Measurements from ENCODE around the gene SLC4A5.
"Not testable (repeated sequence)": the region's sequence is repeated elsewhere in the genome, so short reads cannot be mapped to it uniquely, and the experiment has no call there.

SLC4A5 gene

DNA sequence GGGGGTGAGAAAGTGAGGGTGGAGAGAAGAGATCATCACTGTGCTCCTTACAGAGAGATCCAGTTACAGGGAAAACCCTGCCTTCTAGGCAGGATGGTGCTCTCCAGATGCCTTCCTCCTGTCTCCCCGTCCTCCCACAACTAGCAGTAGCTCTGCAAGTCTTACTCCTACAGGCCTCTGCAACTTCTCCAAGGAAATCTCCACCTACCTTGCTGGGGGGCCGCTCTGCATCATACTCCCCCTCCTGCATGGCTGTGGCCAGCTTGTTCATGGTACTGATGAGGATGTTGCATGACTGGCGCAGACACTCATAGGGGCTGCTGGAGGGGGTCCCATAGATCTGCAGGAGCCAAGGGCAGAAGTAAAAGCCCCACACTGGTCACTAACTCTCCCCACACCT, 22.8 kb upstream of the SLC4A5 start:
- no peak for DNase-seq

GRCh38 chr2:74364533-74365505, 21.6 kb upstream of the SLC4A5 start:
- no peak for DNase-seq

GRCh38 chr2:74361327-74361726, 18.1 kb upstream of the SLC4A5 start:
- DNase-seq: no peak

GRCh38 chr2:74357627-74358026, 14.4 kb upstream of the SLC4A5 start:
- DNase-seq: no peak

- DNase-seq: no peak
Observed at GRCh38 chr2:74349889-74350288, 6.7 kb upstream of the SLC4A5 start.

GRCh38 chr2:74347742-74348141, 4.5 kb upstream of the SLC4A5 start:
- no peak for DNase-seq

DNA sequence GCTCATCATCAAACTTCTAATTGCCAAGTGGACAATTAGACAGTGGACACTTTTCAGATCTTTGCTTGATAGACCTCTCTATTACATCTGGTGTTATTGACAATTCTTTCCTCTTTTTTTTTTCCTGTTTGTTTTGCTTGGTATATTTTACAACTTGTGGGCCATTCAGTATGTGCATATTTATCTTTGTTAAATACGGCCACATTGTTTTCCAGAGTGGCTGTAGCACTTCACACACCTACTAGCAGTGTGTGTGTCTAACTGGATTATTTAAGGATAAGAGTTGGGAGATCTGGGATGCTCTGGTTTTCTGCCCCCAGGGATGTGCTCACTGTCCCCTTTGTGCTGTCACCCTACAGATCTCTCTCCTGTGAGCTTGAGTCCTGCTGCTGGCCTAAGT, 4.1 kb upstream of the SLC4A5 start:
- no peak for DNase-seq

GRCh38 chr2:74345272-74345943, 2.2 kb upstream of the SLC4A5 start:
- DNase-seq: no peak

DNA sequence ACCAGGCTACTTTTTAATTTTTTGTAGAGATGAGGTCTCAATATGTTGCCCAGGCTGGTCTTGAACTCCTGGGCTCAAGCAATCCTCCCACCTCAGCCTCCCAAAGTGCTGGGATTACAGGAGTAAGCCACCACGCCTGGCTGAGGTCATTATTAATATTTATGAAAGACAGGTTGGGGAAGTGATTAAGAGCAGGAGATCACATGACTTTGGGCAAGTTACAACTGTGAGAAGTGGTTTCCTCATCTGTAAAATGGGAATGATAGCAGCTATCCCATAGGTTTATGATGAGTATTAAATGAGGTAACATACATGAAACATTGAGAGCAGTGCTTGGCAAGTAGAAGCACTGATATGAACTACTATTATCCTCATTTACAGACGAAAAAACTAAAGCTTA, 7.0 kb downstream of the SLC4A5 start:
- not testable (repeated sequence) for DNase-seq

GRCh38 chr2:74334931-74335333, 8.3 kb downstream of the SLC4A5 start:
- peak; percentile 60 for DNase-seq

- DNase-seq: no peak
Observed at GRCh38 chr2:74333896-74334586, 9.2 kb downstream of the SLC4A5 start.

GRCh38 chr2:74333175-74333574, 10.0 kb downstream of the SLC4A5 start:
- DNase-seq: no peak

GRCh38 chr2:74332550-74333174, 10.6 kb downstream of the SLC4A5 start:
- DNase-seq: no peak

DNA sequence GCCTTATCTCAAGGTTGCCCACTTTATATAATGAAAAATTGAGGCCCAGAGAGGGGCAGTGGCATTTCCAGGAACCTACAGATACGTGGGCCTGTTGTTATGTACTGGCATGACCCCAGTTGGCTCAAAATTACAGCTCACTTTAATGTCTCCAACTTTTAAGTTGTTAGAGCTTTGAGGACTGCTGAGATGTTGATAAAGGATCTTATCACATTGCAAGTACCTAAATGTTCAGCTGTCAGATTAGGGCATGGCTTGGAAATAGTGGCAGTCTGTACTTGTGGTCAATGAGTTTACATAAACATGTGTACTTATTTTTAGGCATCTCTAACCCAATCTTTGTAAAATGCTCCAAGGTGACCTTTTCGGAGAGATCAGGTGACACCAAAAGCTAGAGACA, 14.6 kb downstream of the SLC4A5 start:
- DNase-seq: no peak

- DNase-seq: no peak
Observed at GRCh38 chr2:74328074-74328473, 15.1 kb downstream of the SLC4A5 start.

- DNase-seq: no peak
Observed at GRCh38 chr2:74327627-74328026, 15.6 kb downstream of the SLC4A5 start.

DNA sequence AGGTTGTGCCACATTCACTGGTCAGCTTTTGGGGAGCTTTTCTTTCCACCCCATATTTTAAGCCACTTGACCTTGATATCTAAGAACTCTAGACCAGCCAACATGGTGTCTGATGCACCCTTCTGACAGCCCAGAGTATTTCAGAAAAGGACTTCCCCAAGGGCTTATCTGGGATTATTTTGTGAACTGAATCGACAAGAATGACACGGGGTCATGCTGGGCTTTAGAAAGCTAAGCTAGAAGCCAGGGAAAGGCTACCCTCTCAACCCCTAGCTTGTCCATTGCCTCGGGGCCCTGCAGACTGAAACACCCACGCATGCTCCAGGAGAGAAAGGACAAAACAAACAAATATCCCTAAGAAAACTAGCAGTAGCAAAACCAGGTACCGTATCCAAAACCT, 16.0 kb downstream of the SLC4A5 start:
- DNase-seq: no peak

- DNase-seq: no peak
Observed at GRCh38 chr2:74325815-74326214, 17.4 kb downstream of the SLC4A5 start.

DNA sequence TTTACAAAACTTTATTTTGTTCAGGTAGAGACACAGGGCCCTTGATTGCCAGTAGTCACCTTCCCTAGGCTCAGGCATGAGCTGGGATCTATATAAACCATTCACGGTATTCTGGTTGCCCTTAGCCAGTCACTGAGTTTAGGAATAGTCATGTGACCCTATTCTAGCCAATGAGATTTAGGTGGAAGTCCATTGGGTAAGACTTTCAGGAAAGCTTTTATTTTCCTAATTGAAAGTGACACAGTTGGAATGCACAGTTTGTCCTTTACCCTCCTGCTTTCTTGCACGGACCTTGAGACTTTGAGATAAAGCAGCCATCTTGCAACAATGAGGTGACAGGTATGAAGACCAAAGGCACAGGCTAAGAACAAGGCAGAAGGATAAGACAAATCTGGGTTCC, 21.5 kb downstream of the SLC4A5 start:
- DNase-seq: no peak

GRCh38 chr2:74317701-74318100, 25.5 kb downstream of the SLC4A5 start:
- DNase-seq: no peak

DNA sequence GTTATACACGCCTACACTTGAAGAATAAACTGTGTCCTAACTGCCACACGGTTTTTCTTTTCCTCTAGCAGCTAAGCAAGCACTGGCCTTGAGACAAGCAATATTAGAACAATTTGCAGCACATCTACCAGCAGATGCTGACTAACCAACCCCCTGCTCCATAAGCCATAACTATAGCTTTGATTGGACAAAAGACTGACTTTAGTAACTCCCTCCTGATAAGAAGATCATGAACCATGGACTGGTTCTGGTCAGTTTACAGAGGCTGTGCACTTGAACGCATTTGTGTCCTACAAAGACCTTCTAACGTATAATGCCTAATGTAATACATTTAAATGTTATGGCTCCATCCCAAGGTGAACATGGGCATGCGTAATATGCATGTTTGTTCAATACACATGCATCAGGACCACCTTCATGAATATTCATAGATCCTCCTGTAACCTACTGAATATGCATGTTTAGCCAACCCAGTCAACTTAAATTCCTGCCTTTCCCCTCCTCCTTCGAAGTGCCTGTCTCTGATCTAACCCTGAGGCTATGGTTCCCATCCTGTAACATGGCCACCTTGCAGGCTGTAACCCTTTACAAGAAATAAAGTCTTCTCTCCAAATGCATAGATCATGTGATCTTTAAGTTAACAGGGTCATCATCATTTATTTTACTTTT, 26.5 kb downstream of the SLC4A5 start:
- no peak for DNase-seq

GRCh38 chr2:74314107-74314506, 29.1 kb downstream of the SLC4A5 start:
- DNase-seq: no peak

- DNase-seq: no peak
Observed at GRCh38 chr2:74313497-74313896, 29.7 kb downstream of the SLC4A5 start.

Data from CD4-positive, alpha-beta T cell treated with Interferon gamma for 1 hour (primary cell).